ENCODE data around the gene POLE4.

DNA sequence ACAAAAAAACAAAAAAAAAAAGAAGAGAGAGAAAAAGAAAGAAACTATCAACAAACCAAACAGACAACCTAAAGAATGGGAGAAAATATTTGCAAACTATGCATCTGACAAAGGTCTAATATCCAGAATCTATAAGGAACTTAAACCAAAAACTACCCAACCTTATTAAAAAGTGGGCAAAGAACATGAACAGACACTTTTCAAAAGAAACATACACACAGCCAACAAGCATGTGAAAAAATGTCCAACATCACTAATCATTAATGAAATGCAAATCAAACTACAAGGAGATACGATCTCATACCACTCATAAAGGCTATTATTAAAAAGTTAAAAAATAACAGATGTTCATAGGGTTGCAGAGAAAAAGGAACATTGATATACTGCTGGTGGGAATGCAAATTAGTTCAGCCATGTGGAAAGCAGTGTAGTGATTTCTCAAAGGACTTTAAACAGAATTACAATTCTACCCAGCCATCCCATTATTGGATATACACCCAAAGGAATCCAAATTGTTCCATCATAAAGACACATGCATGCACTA is 7.2 kb upstream of the POLE4 start:
- TF ChIP-seq, protein P1, sequence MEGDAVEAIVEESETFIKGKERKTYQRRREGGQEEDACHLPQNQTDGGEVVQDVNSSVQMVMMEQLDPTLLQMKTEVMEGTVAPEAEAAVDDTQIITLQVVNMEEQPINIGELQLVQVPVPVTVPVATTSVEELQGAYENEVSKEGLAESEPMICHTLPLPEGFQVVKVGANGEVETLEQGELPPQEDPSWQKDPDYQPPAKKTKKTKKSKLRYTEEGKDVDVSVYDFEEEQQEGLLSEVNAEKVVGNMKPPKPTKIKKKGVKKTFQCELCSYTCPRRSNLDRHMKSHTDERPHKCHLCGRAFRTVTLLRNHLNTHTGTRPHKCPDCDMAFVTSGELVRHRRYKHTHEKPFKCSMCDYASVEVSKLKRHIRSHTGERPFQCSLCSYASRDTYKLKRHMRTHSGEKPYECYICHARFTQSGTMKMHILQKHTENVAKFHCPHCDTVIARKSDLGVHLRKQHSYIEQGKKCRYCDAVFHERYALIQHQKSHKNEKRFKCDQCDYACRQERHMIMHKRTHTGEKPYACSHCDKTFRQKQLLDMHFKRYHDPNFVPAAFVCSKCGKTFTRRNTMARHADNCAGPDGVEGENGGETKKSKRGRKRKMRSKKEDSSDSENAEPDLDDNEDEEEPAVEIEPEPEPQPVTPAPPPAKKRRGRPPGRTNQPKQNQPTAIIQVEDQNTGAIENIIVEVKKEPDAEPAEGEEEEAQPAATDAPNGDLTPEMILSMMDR (IDR thresholded peaks at IDR 0.05), result no peak
- TF ChIP-seq POLR2A (IDR thresholded peaks at IDR 0.05), result no peak

Measured in heart left ventricle (tissue), 13 donors.